NK-92 (cell line): ENCODE measurements around the gene ZNF541.

Source experiments
- DNase-seq: peaks from one replicate; lab custom pipeline; 2025; ENCODE audit not compliant: unreplicated experiment; lab: John Stamatoyannopoulos, UW

Gene ZNF541

DNA sequence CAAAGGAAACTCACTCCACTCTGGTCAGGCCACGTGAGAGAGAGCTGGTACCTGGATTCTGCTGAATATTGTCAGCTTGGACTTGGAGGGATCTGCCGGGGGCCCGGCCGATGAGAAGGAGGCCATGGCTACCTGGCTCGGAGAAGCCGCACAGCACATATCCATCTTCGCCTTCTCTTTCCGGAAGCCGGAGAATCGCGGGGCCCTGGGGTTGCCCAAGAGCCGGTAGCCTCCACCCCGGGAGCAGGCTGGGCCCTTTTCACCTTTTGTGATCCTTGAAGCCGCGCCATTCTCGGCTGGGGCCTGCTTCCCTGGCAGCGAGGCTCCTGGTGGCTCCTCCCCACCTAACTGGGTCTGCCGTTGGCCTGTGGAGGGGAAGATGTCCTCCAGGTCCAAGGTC, 28.9 kb downstream of the ZNF541 start:
- DNase-seq: no peak

GRCh38 chr19:47542030-47542475, 30.9 kb downstream of the ZNF541 start:
- DNase-seq: no peak

DNA sequence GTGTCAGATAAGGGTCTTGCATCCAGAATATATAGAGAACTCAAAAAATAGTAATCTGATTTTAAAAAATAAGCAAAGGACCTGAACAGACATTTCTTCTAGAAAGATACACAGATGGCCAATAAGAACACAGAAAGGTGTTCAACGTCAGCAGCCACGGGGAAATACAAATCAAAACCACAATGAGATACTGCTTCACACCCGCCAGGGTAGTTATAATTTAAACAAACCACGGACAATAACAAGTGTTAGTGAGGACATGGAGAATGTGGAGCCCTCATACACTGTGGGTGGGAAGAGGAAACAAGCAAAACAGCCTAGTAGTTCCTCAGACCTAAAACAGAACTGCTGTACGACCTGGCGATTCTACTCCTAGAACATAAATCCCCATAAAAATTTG, 31.4 kb downstream of the ZNF541 start:
- DNase-seq: no peak

DNA sequence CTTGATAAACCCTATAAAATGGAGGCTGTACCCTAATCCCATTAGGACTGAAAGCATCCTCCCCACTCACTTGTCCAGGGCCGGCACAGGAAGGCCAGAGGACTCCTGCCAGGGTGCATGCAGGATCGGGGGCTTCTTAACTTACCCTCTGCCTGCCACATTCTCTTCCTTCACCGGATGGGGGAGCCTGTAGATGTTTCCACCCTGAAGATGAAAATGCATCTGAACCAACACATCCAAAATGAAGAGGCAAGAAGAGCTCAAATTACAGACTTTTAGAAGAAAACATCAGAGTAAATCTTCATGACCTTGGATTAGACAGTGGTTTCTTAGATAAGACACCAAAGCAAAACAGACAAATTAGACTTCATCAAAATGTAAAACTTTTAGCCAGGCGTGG, 32.2 kb downstream of the ZNF541 start:
- DNase-seq: no peak

GRCh38 chr19:47539747-47540311, 33.1 kb downstream of the ZNF541 start:
- DNase-seq: no peak

DNA sequence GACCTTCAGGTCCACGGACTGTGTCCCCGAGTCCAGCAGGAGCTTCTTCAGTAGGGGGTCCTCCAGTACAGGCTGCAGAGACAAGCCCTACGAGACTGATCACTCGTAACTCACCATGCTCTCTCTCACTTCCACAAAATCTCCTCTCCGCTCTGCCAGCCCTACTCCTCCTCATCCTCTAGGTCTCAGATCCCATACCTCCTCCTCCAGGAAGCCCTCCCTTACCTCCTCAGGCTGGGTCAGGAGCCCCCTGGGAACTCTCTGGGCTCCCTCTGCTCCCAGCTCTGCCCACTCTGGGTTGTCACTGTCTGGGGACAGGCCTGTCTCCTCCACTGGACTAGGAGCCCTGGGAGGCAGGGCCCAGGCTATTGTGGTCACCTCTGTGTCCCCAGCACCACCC, 34.1 kb downstream of the ZNF541 start:
- DNase-seq: no peak

GRCh38 chr19:47537493-47537892, 35.5 kb downstream of the ZNF541 start:
- DNase-seq: no peak

DNA sequence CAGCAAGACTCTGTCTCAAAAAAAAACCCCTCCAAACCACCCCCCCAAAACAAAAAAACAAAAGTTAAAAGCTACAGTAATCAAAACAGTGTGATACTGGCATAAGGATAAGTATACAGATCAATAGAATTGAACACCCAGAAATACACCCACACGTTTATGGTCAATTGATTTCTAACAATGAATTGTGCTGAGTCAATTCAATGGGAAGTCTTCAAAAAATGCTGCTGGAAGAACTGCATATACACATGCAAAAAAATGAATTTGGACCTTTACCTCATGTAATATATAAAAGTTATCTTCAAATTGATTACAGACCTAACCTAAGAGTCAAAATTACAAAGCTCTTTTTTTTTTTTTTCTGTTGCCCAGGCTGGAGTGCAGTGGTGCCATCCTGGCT, 38.3 kb downstream of the ZNF541 start:
- no peak for DNase-seq

GRCh38 chr19:47531640-47532387, 41.1 kb downstream of the ZNF541 start:
- DNase-seq: no peak

- no peak for DNase-seq
Observed at GRCh38 chr19:47529018-47529742, 43.8 kb downstream of the ZNF541 start.

DNA sequence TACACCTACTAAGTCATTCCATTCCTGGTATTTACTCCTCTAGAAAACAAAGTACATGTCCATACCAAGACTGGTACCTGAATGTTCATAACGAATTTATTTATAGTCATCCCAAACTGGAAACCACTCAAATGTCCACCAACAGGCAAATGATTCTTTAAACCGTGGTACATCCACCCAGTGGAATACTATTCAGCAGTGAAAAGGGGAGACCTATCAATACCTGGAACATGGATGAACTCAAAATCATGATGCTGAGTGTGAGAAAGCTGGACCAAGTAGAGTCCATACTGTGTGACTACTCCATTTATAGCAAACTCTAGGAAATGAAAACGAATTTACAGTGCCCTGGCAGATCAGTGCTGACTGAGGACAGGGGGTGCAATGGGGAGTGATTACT, 46.1 kb downstream of the ZNF541 start:
- no peak for DNase-seq

DNA sequence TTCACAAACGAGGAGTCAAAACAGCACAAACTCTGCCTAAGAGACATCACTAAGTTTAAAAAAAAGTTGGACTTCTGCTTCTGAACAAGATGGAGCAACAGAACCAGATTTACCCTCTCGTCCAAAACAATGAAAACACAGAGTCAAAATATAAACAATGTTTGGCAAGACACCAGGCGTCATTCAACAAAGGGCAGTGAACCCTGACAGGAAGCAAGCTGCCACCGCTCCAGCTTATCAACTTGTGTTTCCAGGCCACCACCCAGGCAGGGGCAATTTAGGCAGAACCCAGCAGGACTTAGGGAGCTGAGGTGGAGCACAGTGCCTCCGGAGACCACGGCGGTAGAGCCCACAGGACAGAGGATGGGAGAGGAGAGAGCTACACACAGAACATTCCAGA, 49.5 kb downstream of the ZNF541 start:
- DNase-seq: no peak
